Heart right ventricle (tissue), 16 donors: Measurements from ENCODE around the gene RNPEPL1. TPM values are rescaled to one million over a fixed set of nuclear protein-coding genes. Genes with fewer than 3 reads are reported as not detected.

ENCODE experiments used
- ATAC-seq, 8 donors: fragments of 200-7000 bp; cut with Tn5 transposase; one replicate each; pipeline ENCODE4 v1.9.1; 2020; ENCODE audit warnings: mild to moderate bottlenecking in 8 of 8, moderate library complexity in 8 of 8, moderate number of reproducible peaks in 1 of 8
- DNase-seq, 2 donors: peaks; one replicate each; pipeline ENCODE4 v3.0.0-alpha.2; 2020
- H3K27ac ChIP-seq, 10 donors: fragments of 200-600 bp; sonication (generic) in 2 of 10; one replicate each; pipeline versions ENCODE4 v1.5.0 to v1.8.0; 2020 to 2022; ENCODE audit warnings: mild to moderate bottlenecking in 3 of 10
- H3K27me3 ChIP-seq, 7 donors: fragments of 200-600 bp; one replicate each; pipeline ENCODE4 v1.8.0; 2021 to 2022; ENCODE audit warnings: mild to moderate bottlenecking in 2 of 7
- H3K36me3 ChIP-seq, 9 donors: fragments of 200-600 bp; sonication (generic) in 1 of 9; one replicate each; pipeline versions ENCODE4 v1.5.0 to v1.8.0; 2020 to 2022; ENCODE audit warnings: mild to moderate bottlenecking in 2 of 9
- H3K4me1 ChIP-seq, 9 donors: fragments of 200-600 bp; sonication (generic) in 1 of 9; one replicate each; pipeline versions ENCODE4 v1.5.0 to v1.8.0; 2020 to 2022; ENCODE audit warnings: mild to moderate bottlenecking in 4 of 9
- H3K4me3 ChIP-seq, 10 donors: fragments of 200-600 bp; sonication (generic) in 2 of 10; one replicate each; pipeline versions ENCODE4 v1.5.0 to v1.8.0; 2020 to 2022; ENCODE audit warnings: mild to moderate bottlenecking in 7 of 10, moderate library complexity in 2 of 10
- H3K9me3 ChIP-seq, 11 donors: fragments of 200-600 bp in 10 of 11; sonication (generic) in 2 of 11; one replicate each; pipeline versions ENCODE4 v1.5.0 to v1.8.0; 2013 to 2022; ENCODE audit warnings: mild to moderate bottlenecking in 2 of 11, control low read depth in 1 of 11, moderate library complexity in 1 of 11
- WGBS, 2 donors: extraction: QIAGEN DNeasy Blood & Tissue Kit; methylation state at CpG; one replicate each; pipeline ENCODE4 v1.1.7; 2013; ENCODE audit warnings: inconsistent platforms in 1 of 2; 5-methylcytosine and 5-hydroxymethylcytosine counted together
- intact Hi-C, 10 donors: fragments of 100-400 bp; cut with DNase I; formaldehyde crosslinking; loops; one replicate each; pipeline versions ENCODE4 v1.11.1 to v1.14.2; 2022
- polyA plus RNA-seq, 2 donors: library from polyadenylated mRNA; stranded (reverse); fragments of 200-250 nt; gene quantifications; one replicate each; pipeline ENCODE4 v1.2.3, GENCODE V29; 2013
- total RNA-seq, 10 donors: library from RNA; stranded (reverse); fragmentation: NEBNext Ultra II Directional in 3 of 10; extraction: Animal tissue kit (Norgen Biotek cat#: 25700) in 3 of 10; gene quantifications; one replicate each; pipeline versions ENCODE4 v1.2.1 to v1.2.4, GENCODE V29; 2021 to 2023
- TF ChIP-seq, protein P1 (sequence below), 9 donors: fragments of 200-600 bp; sonication (generic) in 2 of 9; IDR thresholded peaks; one replicate each; pipeline versions ENCODE4 v1.5.0 to v1.8.0; 2021 to 2022; ENCODE audit warnings: antibody characterized with exemption in 9 of 9, mild to moderate bottlenecking in 5 of 9, moderate library complexity in 1 of 9
- donor health status: Arrhythmogenic right ventricular cardiomyopathy.
- donor health status: ischemic (EF 13 %, LVEDD 7.1; RV severe dilation, severe dysfunction).
- donor health status: healthy with polysubstance abuse.
- donor health status: DM: no; HTN: yes; CAD: no.
- donor health status: DM: no; HTN: no; CAD: no.
- donor health status: ischemic (EF 25% LVEDD 6.9; RV normal size, moderate dysfunction).
- donor health status: ischemic (EF 25% LVEDD 5.7; RV mildly dilated, moderate dysfunction).
- donor health status: healthy.
- donor health status: DM: yes; HTN: yes; CAD: no.
- donor health status: Ischemic cardiomyopathy.
- donor health status: ischemic (EF 35%, LVEDD 5.7; RV mildly dilated, moderate dysfunction).
- donor health status: nonischemic (EF 11% LVEDD 7.7; RV severe dilation, severe dysfunction).
- donor health status: DM: yes; HTN: yes; CAD: no.
- donor health status: PGD.
- donor health status: ischemic (EF 29% LVEDD 5.4; RV normal size, mild dysfunction).
- donor health status: nonischemic (EF 23%, LVEDD 6.1; RV moderate dilation, normal function).

RNPEPL1 gene
- total and polyA plus RNA-seq, 12 donors = 62.8 to 247 (median 75.2) TPM

DNA sequence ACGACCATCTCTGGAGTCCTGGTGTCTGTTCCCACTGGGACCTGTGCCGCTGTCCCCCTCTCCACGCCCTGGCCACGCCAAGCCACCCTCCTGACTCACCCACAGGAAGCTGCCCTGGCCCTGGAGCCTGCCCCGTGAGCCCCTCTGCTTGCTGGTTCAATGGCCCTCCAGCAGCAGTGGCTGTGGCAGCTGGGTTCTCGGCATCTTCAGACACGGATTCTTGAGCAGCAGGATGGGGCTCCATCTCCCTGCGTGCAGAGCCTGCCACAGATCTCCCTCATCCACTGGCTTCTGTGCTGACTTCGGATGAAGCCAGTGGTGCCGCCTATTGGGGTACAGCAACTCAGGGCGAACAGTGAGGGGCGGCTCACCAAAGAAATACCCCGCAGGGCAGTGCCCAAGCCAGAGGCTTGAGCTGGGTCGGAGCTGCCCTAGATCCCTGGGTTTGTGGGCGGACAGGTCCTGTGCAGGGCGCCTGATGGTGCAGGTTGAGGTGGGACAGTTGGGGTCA lies 32.2 kb downstream of the RNPEPL1 start:
- intact Hi-C loops = loop anchor here in 1 of 10 donors (5.0 kb wide), 1 partner anchor 242 kb away; no protein-coding TSS in a partner anchor
- H3K4me1 ChIP-seq = peaks cover 0 to 29% (median 16%) of the 10 kb centered on the region in 9 donors
- 95 to 96% methylated on average over 16 of the region's 16 CpGs for WGBS, 2 donors
- H3K36me3 ChIP-seq = peaks cover 0 to 60% (median 8%) of the 10 kb centered on the region in 9 donors
- TF ChIP-seq, protein P1, sequence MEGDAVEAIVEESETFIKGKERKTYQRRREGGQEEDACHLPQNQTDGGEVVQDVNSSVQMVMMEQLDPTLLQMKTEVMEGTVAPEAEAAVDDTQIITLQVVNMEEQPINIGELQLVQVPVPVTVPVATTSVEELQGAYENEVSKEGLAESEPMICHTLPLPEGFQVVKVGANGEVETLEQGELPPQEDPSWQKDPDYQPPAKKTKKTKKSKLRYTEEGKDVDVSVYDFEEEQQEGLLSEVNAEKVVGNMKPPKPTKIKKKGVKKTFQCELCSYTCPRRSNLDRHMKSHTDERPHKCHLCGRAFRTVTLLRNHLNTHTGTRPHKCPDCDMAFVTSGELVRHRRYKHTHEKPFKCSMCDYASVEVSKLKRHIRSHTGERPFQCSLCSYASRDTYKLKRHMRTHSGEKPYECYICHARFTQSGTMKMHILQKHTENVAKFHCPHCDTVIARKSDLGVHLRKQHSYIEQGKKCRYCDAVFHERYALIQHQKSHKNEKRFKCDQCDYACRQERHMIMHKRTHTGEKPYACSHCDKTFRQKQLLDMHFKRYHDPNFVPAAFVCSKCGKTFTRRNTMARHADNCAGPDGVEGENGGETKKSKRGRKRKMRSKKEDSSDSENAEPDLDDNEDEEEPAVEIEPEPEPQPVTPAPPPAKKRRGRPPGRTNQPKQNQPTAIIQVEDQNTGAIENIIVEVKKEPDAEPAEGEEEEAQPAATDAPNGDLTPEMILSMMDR (IDR thresholded peaks at IDR 0.05) = no peak
- DNase-seq (peak in 1 of 2 donors; percentile 3), ATAC-seq (no peak)
- H3K9me3 ChIP-seq = no peaks in the 10 kb centered on the region
- no peak overlapping the region for H3K4me3 ChIP-seq
- H3K27me3 ChIP-seq = no peaks in the 10 kb centered on the region
- no peak overlapping the region for H3K27ac ChIP-seq

DNA sequence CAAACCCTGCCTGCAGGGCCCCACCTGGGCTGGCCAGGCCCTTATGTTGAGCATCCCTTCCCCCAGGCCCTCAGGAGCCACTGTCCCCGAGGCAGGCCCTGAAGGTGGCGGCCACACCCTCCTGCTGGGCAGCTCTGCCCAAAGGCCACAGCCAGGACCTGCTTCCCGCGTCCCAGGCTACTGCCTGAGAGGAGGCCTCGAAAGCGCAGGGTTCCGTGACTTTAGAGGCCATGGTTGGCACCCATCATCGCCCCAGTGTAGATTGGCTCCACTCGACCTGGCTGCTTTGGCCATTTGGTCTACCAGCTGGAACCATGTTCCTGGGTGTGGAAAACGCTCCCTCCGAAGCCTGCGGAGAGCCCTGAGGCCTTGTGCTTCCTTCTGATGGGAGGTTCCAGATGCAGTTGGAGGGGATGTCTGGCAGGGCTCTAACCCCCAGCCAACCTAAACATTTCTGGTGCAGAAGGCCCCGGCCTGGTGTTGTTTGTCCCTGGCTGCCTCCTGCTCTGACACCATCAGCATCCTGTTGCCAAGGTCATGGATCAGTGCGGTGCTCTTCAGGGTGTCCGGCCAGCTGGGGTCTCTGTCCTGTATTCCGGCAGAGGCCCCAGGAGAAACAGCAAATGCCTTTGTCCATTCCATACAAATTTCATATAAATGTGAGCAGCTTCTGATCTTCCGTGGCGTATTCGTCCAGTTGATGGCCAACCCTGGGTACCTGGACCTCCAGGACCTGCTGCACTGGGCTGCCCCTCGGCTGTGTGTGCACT lies 33.0 kb downstream of the RNPEPL1 start:
- TF ChIP-seq, protein P1 (IDR thresholded peaks at IDR 0.05) = no peak
- intact Hi-C loops = loop anchor here in 1 of 10 donors (5.0 kb wide), 1 partner anchor 241 kb away; no protein-coding TSS in a partner anchor
- DNase-seq (peak in 1 of 2 donors; percentile 8), ATAC-seq (no peak)
- no peak overlapping the region for H3K27ac ChIP-seq
- H3K27me3 ChIP-seq = no peaks in the 10 kb centered on the region
- H3K4me1 ChIP-seq = peaks cover 0 to 21% (median 11%) of the 10 kb centered on the region in 9 donors
- H3K9me3 ChIP-seq = no peaks in the 10 kb centered on the region
- WGBS, 2 donors = 81 to 87% methylated on average over 20 of the region's 20 CpGs
- H3K4me3 ChIP-seq = no peak overlapping the region
- peaks cover 0 to 54% (median 8%) of the 10 kb centered on the region in 9 donors for H3K36me3 ChIP-seq

- Histone ChIP-seq H3K27ac (no peak overlapping the region), H3K27me3 (no peaks in the 10 kb centered on the region), H3K36me3 (peaks cover 0 to 49% (median 8%) of the 10 kb centered on the region in 9 donors), H3K4me1 (peaks cover 0 to 18% (median 10%) of the 10 kb centered on the region in 9 donors), H3K9me3 (no peaks in the 10 kb centered on the region), H3K4me3 (no peak overlapping the region)
- ATAC-seq (no peak), DNase-seq (no peak)
- intact Hi-C loops = loop anchor here in 1 of 10 donors (5.0 kb wide), 1 partner anchor 241 kb away; no protein-coding TSS in a partner anchor
- TF ChIP-seq, protein P1 (IDR thresholded peaks at IDR 0.05) = no peak
- 92 to 94% methylated on average over 11 of the region's 11 CpGs for WGBS, 2 donors
These were observed 33.5 kb downstream of the RNPEPL1 start for GRCh38 chr2:240601831-240602160.

DNA sequence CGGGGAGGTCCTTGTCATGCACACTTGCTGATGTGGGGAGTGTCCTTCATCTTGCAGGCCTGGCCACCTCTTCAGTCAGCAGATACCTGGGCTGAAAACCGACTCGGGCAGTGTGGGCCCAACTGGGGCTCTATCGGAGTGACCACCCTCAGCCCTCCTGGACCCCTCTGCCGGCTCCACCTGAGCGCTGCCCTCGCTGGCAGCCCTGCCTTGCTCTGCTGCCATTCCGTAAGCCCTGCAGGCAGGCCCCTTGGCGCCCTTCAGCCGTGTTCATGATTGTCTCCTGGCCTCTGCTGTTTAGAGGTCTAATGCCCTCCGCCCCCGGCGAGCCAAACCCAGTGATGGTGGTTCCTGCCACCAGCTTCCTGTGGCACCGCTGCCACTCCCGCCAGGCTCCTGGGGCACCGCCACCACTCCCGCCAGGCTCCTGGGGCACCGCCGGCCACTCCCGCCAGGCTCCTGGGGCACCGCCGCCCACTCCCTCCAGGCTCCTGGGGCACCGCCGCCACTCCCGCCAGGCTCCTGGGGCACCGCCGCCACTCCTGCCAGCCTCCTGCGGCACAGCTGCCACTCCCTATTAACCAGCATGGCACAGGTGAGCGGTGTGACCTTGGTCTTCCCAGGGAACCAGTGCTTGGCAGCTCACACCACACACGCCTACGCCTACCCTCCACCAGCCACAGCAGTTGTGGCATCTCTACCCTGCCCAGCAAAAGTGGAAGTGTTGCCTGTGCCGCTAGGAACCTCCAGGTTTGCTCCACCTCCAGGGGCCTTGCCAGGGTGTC lies 34.2 kb downstream of the RNPEPL1 start:
- intact Hi-C loops = loop anchor here in 1 of 10 donors (5.0 kb wide), 1 partner anchor 240 kb away; no protein-coding TSS in a partner anchor
- TF ChIP-seq, protein P1 (IDR thresholded peaks at IDR 0.05) = no peak
- Histone ChIP-seq H3K27me3 (no peaks in the 10 kb centered on the region), H3K4me1 (peaks cover 0 to 12% (median 8%) of the 10 kb centered on the region in 9 donors), H3K4me3 (no peak overlapping the region), H3K27ac (no peak overlapping the region), H3K9me3 (no peaks in the 10 kb centered on the region), H3K36me3 (peaks cover 0 to 43% (median 8%) of the 10 kb centered on the region in 9 donors)
- ATAC-seq (no peak), DNase-seq (no peak)
- 91 to 93% methylated on average over 31 to 32 of the region's 32 CpGs for WGBS, 2 donors
